DND-41 (cell line): ENCODE measurements around the gene FAM110A.
"Not testable (repeated sequence)": the region's sequence is repeated elsewhere in the genome, so short reads cannot be mapped to it uniquely, and the experiment has no call there.

Source experiments
- ATAC-seq: fragments of 200-7000 bp; cut with Tn5 transposase; 3 replicates; pipeline ENCODE4 v1.9.1; 2021; ENCODE audit warnings: low read depth; ENCODE audit not compliant: insufficient read depth
- DNase-seq: peaks from one replicate; pipeline ENCODE4 v3.0.0-alpha.2; 2020
- H2AFZ ChIP-seq: 2 replicates; pipeline ENCODE4 v1.6.0; 2012; ENCODE audit warnings: low read depth, low read length
- H3K27ac ChIP-seq: 2 replicates; pipeline ENCODE4 v1.5.1; 2012; ENCODE audit warnings: low read length, inconsistent platforms
- H3K27me3 ChIP-seq: fragments of 200-600 bp; sonication (generic); 2 replicates; pipeline ENCODE4 v1.6.0; 2012; ENCODE audit warnings: low read length, mild to moderate bottlenecking, inconsistent platforms; ENCODE audit not compliant: insufficient read depth, poor library complexity
- H3K36me3 ChIP-seq: 2 replicates; pipeline ENCODE4 v1.5.1; 2012; ENCODE audit warnings: low read length, inconsistent platforms; ENCODE audit not compliant: insufficient read depth
- H3K4me1 ChIP-seq: 2 replicates; pipeline ENCODE4 v1.5.1; 2012; ENCODE audit warnings: mild to moderate bottlenecking, low read length; ENCODE audit not compliant: insufficient read depth
- H3K4me2 ChIP-seq: 2 replicates; pipeline ENCODE4 v1.6.0; 2012; ENCODE audit warnings: mild to moderate bottlenecking, moderate library complexity, low read length, inconsistent platforms; ENCODE audit not compliant: insufficient read depth
- H3K4me3 ChIP-seq, 2 experiments: fragments of 200-600 bp in 1 of 2; shearing (Covaris generic) in 1 of 2; 2 replicates each; pipeline ENCODE4 v1.5.1; 2012 to 2016; ENCODE audit warnings: inconsistent platforms in 2 of 2, low read length in 2 of 2, mild to moderate bottlenecking in 2 of 2, low read depth in 1 of 2, moderate library complexity in 1 of 2
- H3K79me2 ChIP-seq: 2 replicates; pipeline ENCODE4 v1.6.0; 2012; ENCODE audit warnings: low read length, inconsistent platforms; ENCODE audit not compliant: insufficient read depth
- H3K9ac ChIP-seq: 2 replicates; pipeline ENCODE4 v1.6.0; 2012; ENCODE audit warnings: low read depth, mild to moderate bottlenecking, inconsistent platforms, low read length, moderate library complexity
- H3K9me3 ChIP-seq: 2 replicates; pipeline ENCODE4 v1.5.1; 2012; ENCODE audit warnings: low read length, moderate library complexity, mild to moderate bottlenecking, inconsistent platforms; ENCODE audit not compliant: insufficient read depth, severe bottlenecking
- H4K20me1 ChIP-seq: 2 replicates; pipeline ENCODE4 v1.6.0; 2012; ENCODE audit warnings: low read length; ENCODE audit not compliant: insufficient read depth
- EZH2 ChIP-seq: IDR thresholded peaks from 3 replicates; pipeline ENCODE4 v1.6.1; 2012; ENCODE audit warnings: borderline replicate concordance, low read depth, mild to moderate bottlenecking, moderate library complexity, low read length, inconsistent platforms; ENCODE audit not compliant: severe bottlenecking
- TF ChIP-seq, protein P1 (sequence below): IDR thresholded peaks from 2 replicates; pipeline ENCODE4 v1.5.1; 2012; ENCODE audit warnings: borderline replicate concordance, low read length, moderate library complexity, mild to moderate bottlenecking; ENCODE audit not compliant: poor library complexity, severe bottlenecking; ENCODE audit errors: extremely low read depth

The FAM110A gene

GRCh38 chr20:792248-792647, 41.3 kb upstream of the FAM110A start:
- no peak for DNase-seq
- Histone ChIP-seq H3K27me3 (no peaks in the 10 kb centered on the region), H3K79me2 (no peaks in the 10 kb centered on the region), H3K9ac (no peak overlapping the region), H3K36me3 (no peaks in the 10 kb centered on the region), H3K4me2 (no peak overlapping the region), H2AFZ (no peak overlapping the region), H3K4me3 (no peak overlapping the region), H3K9me3 (peaks cover 12% of the 10 kb centered on the region), H3K27ac (no peak overlapping the region), H4K20me1 (no peaks in the 10 kb centered on the region), H3K4me1 (no peaks in the 10 kb centered on the region)
- TF ChIP-seq, protein P1, sequence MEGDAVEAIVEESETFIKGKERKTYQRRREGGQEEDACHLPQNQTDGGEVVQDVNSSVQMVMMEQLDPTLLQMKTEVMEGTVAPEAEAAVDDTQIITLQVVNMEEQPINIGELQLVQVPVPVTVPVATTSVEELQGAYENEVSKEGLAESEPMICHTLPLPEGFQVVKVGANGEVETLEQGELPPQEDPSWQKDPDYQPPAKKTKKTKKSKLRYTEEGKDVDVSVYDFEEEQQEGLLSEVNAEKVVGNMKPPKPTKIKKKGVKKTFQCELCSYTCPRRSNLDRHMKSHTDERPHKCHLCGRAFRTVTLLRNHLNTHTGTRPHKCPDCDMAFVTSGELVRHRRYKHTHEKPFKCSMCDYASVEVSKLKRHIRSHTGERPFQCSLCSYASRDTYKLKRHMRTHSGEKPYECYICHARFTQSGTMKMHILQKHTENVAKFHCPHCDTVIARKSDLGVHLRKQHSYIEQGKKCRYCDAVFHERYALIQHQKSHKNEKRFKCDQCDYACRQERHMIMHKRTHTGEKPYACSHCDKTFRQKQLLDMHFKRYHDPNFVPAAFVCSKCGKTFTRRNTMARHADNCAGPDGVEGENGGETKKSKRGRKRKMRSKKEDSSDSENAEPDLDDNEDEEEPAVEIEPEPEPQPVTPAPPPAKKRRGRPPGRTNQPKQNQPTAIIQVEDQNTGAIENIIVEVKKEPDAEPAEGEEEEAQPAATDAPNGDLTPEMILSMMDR = no peak
- no peak for TF ChIP-seq EZH2
- ATAC-seq = no peak

GRCh38 chr20:796921-797320, 36.6 kb upstream of the FAM110A start:
- Histone ChIP-seq H3K9me3 (peaks cover 7% of the 10 kb centered on the region), H4K20me1 (no peaks in the 10 kb centered on the region), H3K9ac (no peak overlapping the region), H3K4me3 (no peak overlapping the region), H3K4me1 (no peaks in the 10 kb centered on the region), H3K27me3 (no peaks in the 10 kb centered on the region), H3K79me2 (no peaks in the 10 kb centered on the region), H3K27ac (no peak overlapping the region), H3K36me3 (no peaks in the 10 kb centered on the region), H2AFZ (no peak overlapping the region), H3K4me2 (no peak overlapping the region)
- DNase-seq = no peak
- ATAC-seq = no peak
- TF ChIP-seq, protein P1 = no peak
- TF ChIP-seq EZH2 = no peak

- not testable (repeated sequence) for H2AFZ ChIP-seq, H3K4me2 ChIP-seq, DNase-seq, H3K4me1 ChIP-seq, ATAC-seq, H3K9ac ChIP-seq, H3K9me3 ChIP-seq, H3K27me3 ChIP-seq, H4K20me1 ChIP-seq, H3K79me2 ChIP-seq, H3K36me3 ChIP-seq, H3K27ac ChIP-seq, H3K4me3 ChIP-seq
Observed at GRCh38 chr20:798746-799145, 34.8 kb upstream of the FAM110A start.

GRCh38 chr20:800026-800425, 33.5 kb upstream of the FAM110A start:
- H3K4me2 ChIP-seq, H3K27me3 ChIP-seq, DNase-seq, H3K4me1 ChIP-seq, H2AFZ ChIP-seq, H3K79me2 ChIP-seq, H3K9me3 ChIP-seq, H3K36me3 ChIP-seq, H3K27ac ChIP-seq, H3K9ac ChIP-seq, H4K20me1 ChIP-seq, H3K4me3 ChIP-seq, ATAC-seq: not testable (repeated sequence)
